PC-9 (cell line): ENCODE data around the gene NDUFV3.

ENCODE experiments used
- EZH2 ChIP-seq: fragments of 200-600 bp; sonication (generic); IDR thresholded peaks from 2 replicates; pipeline ENCODE4 v1.8.0; 2017; ENCODE audit warnings: antibody characterized with exemption, low read depth
- TF ChIP-seq, protein P1 (sequence below): fragments of 200-600 bp; sonication (generic); conservative IDR thresholded peaks from 2 replicates; pipeline ENCODE4 v1.6.1; 2017; ENCODE audit warnings: mixed run types, antibody characterized with exemption, mild to moderate bottlenecking, moderate library complexity

DNA sequence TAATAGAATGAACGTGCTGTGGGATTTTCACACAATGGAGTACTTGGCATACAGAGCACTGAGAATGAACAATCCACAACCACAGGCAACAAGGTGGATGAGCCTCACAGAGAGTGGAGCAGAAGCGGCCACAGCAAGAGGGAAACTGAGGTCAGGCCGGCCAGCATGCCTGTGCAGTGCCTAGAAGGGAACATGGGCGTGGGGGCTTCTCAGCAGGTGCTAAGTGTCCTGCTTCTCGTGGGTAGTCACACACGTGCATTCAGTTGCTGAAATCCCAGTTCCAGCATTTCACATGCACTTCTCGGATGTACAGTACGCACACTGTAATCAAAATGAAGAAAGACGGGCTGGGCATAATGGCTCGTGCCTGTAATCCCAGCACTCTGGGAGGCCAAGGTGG is 46.9 kb upstream of the NDUFV3 start:
- TF ChIP-seq, protein P1, sequence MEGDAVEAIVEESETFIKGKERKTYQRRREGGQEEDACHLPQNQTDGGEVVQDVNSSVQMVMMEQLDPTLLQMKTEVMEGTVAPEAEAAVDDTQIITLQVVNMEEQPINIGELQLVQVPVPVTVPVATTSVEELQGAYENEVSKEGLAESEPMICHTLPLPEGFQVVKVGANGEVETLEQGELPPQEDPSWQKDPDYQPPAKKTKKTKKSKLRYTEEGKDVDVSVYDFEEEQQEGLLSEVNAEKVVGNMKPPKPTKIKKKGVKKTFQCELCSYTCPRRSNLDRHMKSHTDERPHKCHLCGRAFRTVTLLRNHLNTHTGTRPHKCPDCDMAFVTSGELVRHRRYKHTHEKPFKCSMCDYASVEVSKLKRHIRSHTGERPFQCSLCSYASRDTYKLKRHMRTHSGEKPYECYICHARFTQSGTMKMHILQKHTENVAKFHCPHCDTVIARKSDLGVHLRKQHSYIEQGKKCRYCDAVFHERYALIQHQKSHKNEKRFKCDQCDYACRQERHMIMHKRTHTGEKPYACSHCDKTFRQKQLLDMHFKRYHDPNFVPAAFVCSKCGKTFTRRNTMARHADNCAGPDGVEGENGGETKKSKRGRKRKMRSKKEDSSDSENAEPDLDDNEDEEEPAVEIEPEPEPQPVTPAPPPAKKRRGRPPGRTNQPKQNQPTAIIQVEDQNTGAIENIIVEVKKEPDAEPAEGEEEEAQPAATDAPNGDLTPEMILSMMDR: no peak
- TF ChIP-seq EZH2: no peak
